OCI-LY3 (cell line): ENCODE results near the gene DCHS2.

Experiments
- H2AFZ ChIP-seq: fragments of 200-600, 300-600 bp; shearing (Covaris generic); 2 replicates; pipeline ENCODE4 v1.6.0; 2014; ENCODE audit warnings: antibody characterized with exemption, low read depth, low read length
- H3K27ac ChIP-seq: fragments of 200-600, 300-600 bp; sonication (generic); 2 replicates; pipeline ENCODE4 v1.5.1; 2014; ENCODE audit warnings: mild to moderate bottlenecking, low read length, moderate library complexity, mixed read lengths
- H3K27me3 ChIP-seq: fragments of 200-600, 300-600 bp; sonication (generic); 2 replicates; pipeline ENCODE4 v1.6.1; 2014; ENCODE audit warnings: low read depth, low read length, mixed read lengths
- H3K36me3 ChIP-seq: fragments of 200-600, 300-600 bp; sonication (generic); replicated peaks from 2 replicates; pipeline ENCODE3; 2014; ENCODE audit warnings: low read depth, low read length, mixed read lengths
- H3K4me1 ChIP-seq: fragments of 300-600, 200-600 bp; sonication (generic); 2 replicates; pipeline ENCODE4 v1.6.1; 2014; ENCODE audit warnings: low read length, mixed read lengths
- H3K4me2 ChIP-seq: fragments of 200-600, 300-600 bp; sonication (generic); 2 replicates; pipeline ENCODE4 v1.6.1; 2014; ENCODE audit warnings: low read length, mixed read lengths
- H3K4me3 ChIP-seq: fragments of 300-600, 200-600 bp; sonication (generic); 2 replicates; pipeline ENCODE4 v1.5.1; 2014; ENCODE audit warnings: antibody characterized with exemption, mild to moderate bottlenecking, low read length, moderate library complexity
- H3K79me2 ChIP-seq: fragments of 300-600, 200-600 bp; shearing (Covaris generic); 2 replicates; pipeline ENCODE4 v1.6.1; 2014; ENCODE audit warnings: mild to moderate bottlenecking, low read length, mixed read lengths
- H3K9ac ChIP-seq: fragments of 300-600, 200-600 bp; shearing (Covaris generic); 2 replicates; pipeline ENCODE4 v1.6.0; 2014; ENCODE audit warnings: mild to moderate bottlenecking, low read length, moderate library complexity
- H3K9me3 ChIP-seq: fragments of 200-600, 300-600 bp; shearing (Covaris generic); 2 replicates; pipeline ENCODE4 v1.6.1; 2014; ENCODE audit warnings: low read length, mixed read lengths; ENCODE audit not compliant: insufficient read depth
- H4K20me1 ChIP-seq: fragments of 200-600, 300-600 bp; sonication (generic); 2 replicates; pipeline ENCODE4 v1.6.1; 2016; ENCODE audit warnings: low read length, mixed read lengths; ENCODE audit not compliant: insufficient read depth
- EZH2phosphoT487 ChIP-seq: fragments of 200-600 bp; shearing (Covaris generic); IDR thresholded peaks from 2 replicates; pipeline ENCODE4 v1.6.1; 2018; ENCODE audit warnings: antibody characterized with exemption, mixed run types, low read depth
- TF ChIP-seq, protein P1 (sequence below): fragments of 200-600, 300-600 bp; sonication (generic); IDR thresholded peaks from 2 replicates; pipeline ENCODE4 v1.5.1; 2014; ENCODE audit warnings: antibody characterized with exemption, low read length, low read depth

Gene DCHS2

GRCh38 chr4:154464654-154465053, 26.9 kb downstream of the DCHS2 start:
- Histone ChIP-seq H3K27me3 (peaks cover 66% of the 10 kb centered on the region), H3K4me1 (no peaks in the 10 kb centered on the region), H3K27ac (no peak overlapping the region), H3K9ac (no peak overlapping the region), H3K79me2 (no peaks in the 10 kb centered on the region), H4K20me1 (no peaks in the 10 kb centered on the region), H3K9me3 (no peaks in the 10 kb centered on the region), H3K4me3 (no peak overlapping the region), H3K36me3 (no peaks in the 10 kb centered on the region), H3K4me2 (no peak overlapping the region), H2AFZ (no peak overlapping the region)
- TF ChIP-seq, protein P1, sequence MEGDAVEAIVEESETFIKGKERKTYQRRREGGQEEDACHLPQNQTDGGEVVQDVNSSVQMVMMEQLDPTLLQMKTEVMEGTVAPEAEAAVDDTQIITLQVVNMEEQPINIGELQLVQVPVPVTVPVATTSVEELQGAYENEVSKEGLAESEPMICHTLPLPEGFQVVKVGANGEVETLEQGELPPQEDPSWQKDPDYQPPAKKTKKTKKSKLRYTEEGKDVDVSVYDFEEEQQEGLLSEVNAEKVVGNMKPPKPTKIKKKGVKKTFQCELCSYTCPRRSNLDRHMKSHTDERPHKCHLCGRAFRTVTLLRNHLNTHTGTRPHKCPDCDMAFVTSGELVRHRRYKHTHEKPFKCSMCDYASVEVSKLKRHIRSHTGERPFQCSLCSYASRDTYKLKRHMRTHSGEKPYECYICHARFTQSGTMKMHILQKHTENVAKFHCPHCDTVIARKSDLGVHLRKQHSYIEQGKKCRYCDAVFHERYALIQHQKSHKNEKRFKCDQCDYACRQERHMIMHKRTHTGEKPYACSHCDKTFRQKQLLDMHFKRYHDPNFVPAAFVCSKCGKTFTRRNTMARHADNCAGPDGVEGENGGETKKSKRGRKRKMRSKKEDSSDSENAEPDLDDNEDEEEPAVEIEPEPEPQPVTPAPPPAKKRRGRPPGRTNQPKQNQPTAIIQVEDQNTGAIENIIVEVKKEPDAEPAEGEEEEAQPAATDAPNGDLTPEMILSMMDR = no peak

GRCh38 chr4:154462081-154462810, 29.4 kb downstream of the DCHS2 start:
- Histone ChIP-seq H3K4me2 (no peak overlapping the region), H3K27ac (no peak overlapping the region), H3K9me3 (no peaks in the 10 kb centered on the region), H4K20me1 (no peaks in the 10 kb centered on the region), H3K9ac (no peak overlapping the region), H3K4me1 (no peaks in the 10 kb centered on the region), H3K79me2 (no peaks in the 10 kb centered on the region), H3K27me3 (peaks cover 65% of the 10 kb centered on the region), H3K4me3 (no peak overlapping the region), H2AFZ (no peak overlapping the region), H3K36me3 (no peaks in the 10 kb centered on the region)
- TF ChIP-seq, protein P1 = no peak
- no peak for TF ChIP-seq EZH2phosphoT487

DNA sequence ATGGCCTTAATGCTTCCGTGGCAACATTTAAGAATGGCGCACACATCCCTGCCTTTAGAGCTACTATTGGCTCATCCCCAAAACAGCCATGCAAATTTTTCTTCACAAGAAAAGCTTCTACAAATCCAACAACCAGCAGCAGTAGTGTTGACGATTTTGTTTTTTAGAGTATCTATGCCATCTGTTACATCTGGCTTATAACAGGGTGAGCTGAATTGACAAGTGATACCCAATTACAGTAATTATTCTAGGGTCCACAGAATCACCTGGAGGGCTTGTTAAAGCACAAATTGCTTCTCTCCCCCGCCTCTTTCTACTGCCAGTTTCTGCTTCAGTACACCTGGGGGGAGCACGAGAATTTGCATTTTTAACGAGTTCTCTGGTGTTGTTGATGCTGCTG, 34.1 kb downstream of the DCHS2 start:
- Histone ChIP-seq H3K4me3 (no peak overlapping the region), H2AFZ (no peak overlapping the region), H3K4me2 (no peak overlapping the region), H3K27ac (no peak overlapping the region), H3K79me2 (no peaks in the 10 kb centered on the region), H3K9me3 (no peaks in the 10 kb centered on the region), H4K20me1 (no peaks in the 10 kb centered on the region), H3K9ac (no peak overlapping the region), H3K27me3 (peaks cover 48% of the 10 kb centered on the region), H3K36me3 (no peaks in the 10 kb centered on the region), H3K4me1 (no peaks in the 10 kb centered on the region)
- no peak for TF ChIP-seq EZH2phosphoT487
- TF ChIP-seq, protein P1 = no peak

DNA sequence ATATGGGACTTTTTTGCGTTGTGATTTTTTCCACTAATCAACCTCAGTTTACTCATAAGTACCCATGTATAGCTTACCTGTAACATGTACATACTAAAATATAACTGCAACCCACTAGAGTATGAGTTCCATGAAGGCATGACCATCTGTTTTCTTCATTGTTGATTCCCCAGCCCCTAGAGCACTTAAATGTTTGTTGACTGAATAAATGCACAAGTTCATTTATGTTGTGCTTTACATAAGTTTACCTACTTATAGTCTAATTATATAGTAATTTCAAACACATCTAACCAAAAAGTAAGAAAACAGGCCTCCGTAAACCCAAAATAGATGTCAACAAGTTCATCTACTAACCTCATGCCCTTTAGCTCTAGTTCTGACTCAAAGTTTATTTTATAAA, 34.7 kb downstream of the DCHS2 start:
- TF ChIP-seq, protein P1 = no peak
- TF ChIP-seq EZH2phosphoT487 = no peak
- peaks cover 42% of the 10 kb centered on the region for H3K27me3 ChIP-seq
- no peak overlapping the region for H3K4me2 ChIP-seq
- H3K27ac ChIP-seq = no peak overlapping the region
- H3K9ac ChIP-seq = no peak overlapping the region
- H2AFZ ChIP-seq = no peak overlapping the region
- no peaks in the 10 kb centered on the region for H3K4me1 ChIP-seq
- H4K20me1 ChIP-seq = no peaks in the 10 kb centered on the region
- H3K79me2 ChIP-seq = no peaks in the 10 kb centered on the region
- H3K4me3 ChIP-seq = no peak overlapping the region
- H3K36me3 ChIP-seq = no peaks in the 10 kb centered on the region
- no peaks in the 10 kb centered on the region for H3K9me3 ChIP-seq
